ENCODE measurements around the gene MYDGF.
"Not testable (repeated sequence)": the region's sequence is repeated elsewhere in the genome, so short reads cannot be mapped to it uniquely, and the experiment has no call there.

The MYDGF gene

GRCh38 chr19:4669723-4670480 is at the start of gene MYDGF:
Gene MYDGF, minus strand, starts transcription at chr19:4670342. Its CDS starts 8 bp downstream, at chr19:4670334.
- peak; percentile 87 to 93 for DNase-seq (ENCODE audit: low read depth in 2 of 2)

- DNase-seq (ENCODE audit: low read depth in 2 of 2), result no peak
Observed at GRCh38 chr19:4719499-4719866, 49.3 kb upstream of the MYDGF start.

GRCh38 chr19:4717966-4718701 is 48.0 kb upstream of the MYDGF start:
- no peak for DNase-seq (ENCODE audit: low read depth in 2 of 2)

GRCh38 chr19:4717191-4717965 is 47.2 kb upstream of the MYDGF start:
- DNase-seq (ENCODE audit: low read depth in 2 of 2), result no peak

- DNase-seq (ENCODE audit: low read depth in 2 of 2), result no peak
Observed at GRCh38 chr19:4715529-4716221, 45.5 kb upstream of the MYDGF start.

GRCh38 chr19:4715178-4715528 is 45.0 kb upstream of the MYDGF start:
- not testable (repeated sequence) for DNase-seq (ENCODE audit: low read depth in 2 of 2)

- DNase-seq (ENCODE audit: low read depth in 2 of 2), result no peak
Observed at GRCh38 chr19:4714016-4714415, 43.9 kb upstream of the MYDGF start.

- no peak for DNase-seq (ENCODE audit: low read depth in 2 of 2)
Observed at GRCh38 chr19:4713384-4713951, 43.3 kb upstream of the MYDGF start.

- no peak for DNase-seq (ENCODE audit: low read depth in 2 of 2)
Observed at GRCh38 chr19:4712771-4713170, 42.6 kb upstream of the MYDGF start.

- no peak for DNase-seq (ENCODE audit: low read depth in 2 of 2)
Observed at GRCh38 chr19:4711211-4711610, 41.1 kb upstream of the MYDGF start.

- no peak for DNase-seq (ENCODE audit: low read depth in 2 of 2)
Observed at GRCh38 chr19:4710281-4710600, 40.1 kb upstream of the MYDGF start.

GRCh38 chr19:4709440-4710280 is 39.5 kb upstream of the MYDGF start:
- DNase-seq (ENCODE audit: low read depth in 2 of 2), result no peak

- no peak for DNase-seq (ENCODE audit: low read depth in 2 of 2)
Observed at GRCh38 chr19:4707956-4708650, 38.0 kb upstream of the MYDGF start.

- DNase-seq (ENCODE audit: low read depth in 2 of 2), result no peak
Observed at GRCh38 chr19:4707322-4707721, 37.2 kb upstream of the MYDGF start.

- no peak for DNase-seq (ENCODE audit: low read depth in 2 of 2)
Observed at GRCh38 chr19:4705413-4706131, 35.4 kb upstream of the MYDGF start.

GRCh38 chr19:4704317-4704673 is 34.2 kb upstream of the MYDGF start:
- DNase-seq (ENCODE audit: low read depth in 2 of 2), result no peak

- DNase-seq (ENCODE audit: low read depth in 2 of 2), result no peak
Observed at GRCh38 chr19:4703671-4704316, 33.7 kb upstream of the MYDGF start.

GRCh38 chr19:4702764-4703163 is 32.6 kb upstream of the MYDGF start:
- DNase-seq (ENCODE audit: low read depth in 2 of 2), result no peak

- DNase-seq (ENCODE audit: low read depth in 2 of 2), result no peak
Observed at GRCh38 chr19:4701557-4701956, 31.4 kb upstream of the MYDGF start.

All from stimulated activated CD4-positive, alpha-beta T cell treated with anti-CD3 and anti-CD28 coated beads, Interleukin-15, amount 100 ng/mL, for 48 hours (primary cell).